DMS153 (cell line): Measurements from ENCODE around the gene CTAGE8.
"Not testable (repeated sequence)": the region's sequence is repeated elsewhere in the genome, so short reads cannot be mapped to it uniquely, and the experiment has no call there.

Source experiments
- DNase-seq: peaks from one replicate; lab custom pipeline; 2025; lab: John Stamatoyannopoulos, UW

CTAGE8 gene, protein sequence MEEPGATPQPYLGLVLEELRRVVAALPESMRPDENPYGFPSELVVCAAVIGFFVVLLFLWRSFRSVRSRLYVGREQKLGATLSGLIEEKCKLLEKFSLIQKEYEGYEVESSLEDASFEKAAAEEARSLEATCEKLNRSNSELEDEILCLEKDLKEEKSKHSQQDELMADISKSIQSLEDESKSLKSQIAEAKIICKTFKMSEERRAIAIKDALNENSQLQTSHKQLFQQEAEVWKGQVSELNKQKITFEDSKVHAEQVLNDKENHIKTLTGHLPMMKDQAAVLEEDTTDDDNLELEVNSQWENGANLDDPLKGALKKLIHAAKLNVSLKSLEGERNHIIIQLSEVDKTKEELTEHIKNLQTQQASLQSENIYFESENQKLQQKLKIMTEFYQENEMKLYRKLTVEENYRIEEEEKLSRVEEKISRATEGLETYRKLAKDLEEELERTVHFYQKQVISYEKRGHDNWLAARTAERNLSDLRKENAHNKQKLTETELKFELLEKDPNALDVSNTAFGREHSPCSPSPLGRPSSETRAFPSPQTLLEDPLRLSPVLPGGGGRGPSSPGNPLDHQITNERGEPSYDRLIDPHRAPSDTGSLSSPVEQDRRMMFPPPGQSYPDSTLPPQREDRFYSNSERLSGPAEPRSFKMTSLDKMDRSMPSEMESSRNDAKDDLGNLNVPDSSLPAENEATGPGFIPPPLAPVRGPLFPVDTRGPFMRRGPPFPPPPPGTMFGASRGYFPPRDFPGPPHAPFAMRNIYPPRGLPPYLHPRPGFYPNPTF

DNA sequence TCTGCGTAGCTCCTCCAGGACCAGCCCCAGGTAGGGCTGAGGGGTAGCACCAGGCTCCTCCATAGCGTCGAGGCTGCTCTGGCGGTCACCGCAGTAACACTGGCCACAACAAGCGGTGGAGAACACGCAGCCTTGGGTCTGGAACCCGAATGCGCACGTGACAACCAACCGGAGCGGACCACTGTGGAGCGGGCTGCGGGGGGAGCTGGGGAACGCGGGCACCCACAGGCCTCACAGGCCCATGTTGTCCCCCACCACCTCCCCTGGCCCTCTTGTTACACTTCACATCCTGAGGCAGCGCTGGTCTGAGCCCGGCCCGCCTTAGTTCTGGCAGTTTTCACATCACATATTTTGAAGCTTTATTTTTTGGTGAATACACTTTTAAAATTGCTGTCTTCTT is at the start of gene CTAGE8:
Gene CTAGE8, minus strand, starts transcription at position 101 of the 400 bp plus-strand sequence. Its CDS starts 38 bp downstream, at position 63.
- not testable (repeated sequence) for DNase-seq

DNA sequence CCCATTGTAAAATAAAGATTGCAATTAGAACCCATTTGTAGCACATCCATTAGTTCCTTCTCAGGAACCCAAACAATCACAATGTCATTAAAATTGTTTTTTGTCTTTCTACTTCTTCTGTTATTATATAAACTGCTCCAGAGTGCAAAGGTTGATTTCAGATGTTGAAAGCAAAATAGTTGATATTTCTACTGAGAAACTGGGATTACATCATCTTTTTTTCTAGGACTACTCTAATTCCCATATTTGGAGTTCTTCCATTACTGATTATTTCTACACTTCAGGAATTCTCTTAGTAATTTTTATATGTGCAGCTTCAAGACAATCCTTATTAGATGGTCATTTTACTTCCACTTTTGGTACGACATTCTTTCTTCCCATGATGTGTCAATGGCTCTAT is 48.4 kb upstream of the CTAGE8 start:
- DNase-seq, result not testable (repeated sequence)

DNA sequence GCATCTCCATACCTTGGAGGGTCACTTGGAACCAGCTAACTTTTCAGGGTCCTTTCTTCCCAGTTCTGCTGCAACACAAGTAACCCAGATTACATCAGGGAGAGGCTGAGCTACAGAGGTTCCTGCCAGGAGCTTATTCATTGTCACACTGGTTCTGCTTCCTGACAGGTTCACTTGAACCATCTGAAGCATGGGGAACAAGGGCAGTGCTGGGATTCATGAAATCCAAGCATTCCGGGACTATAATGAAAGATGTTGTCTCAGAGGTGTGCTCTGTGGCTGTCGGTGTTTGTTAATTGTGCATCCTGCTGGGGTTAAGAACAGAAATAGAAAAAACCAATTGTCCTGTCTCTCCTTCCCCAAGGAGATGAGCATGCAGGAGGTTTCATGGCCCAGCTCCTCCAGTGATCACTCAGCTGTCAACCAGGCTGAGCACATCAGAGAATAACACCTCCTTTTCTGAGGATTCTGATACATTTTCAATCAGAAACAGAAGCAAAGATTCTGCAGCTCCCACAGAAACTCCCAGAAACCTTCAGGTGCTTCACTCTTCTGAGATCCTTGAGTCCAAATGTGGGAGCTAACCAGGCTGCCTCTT is 42.9 kb upstream of the CTAGE8 start, which contains the start of gene OR2A1:
Gene OR2A1, plus strand, starts transcription at position 548 of the 598 bp plus-strand sequence. CDS start 5,706 bp downstream, outside the sequence.
- not testable (repeated sequence) for DNase-seq

DNA sequence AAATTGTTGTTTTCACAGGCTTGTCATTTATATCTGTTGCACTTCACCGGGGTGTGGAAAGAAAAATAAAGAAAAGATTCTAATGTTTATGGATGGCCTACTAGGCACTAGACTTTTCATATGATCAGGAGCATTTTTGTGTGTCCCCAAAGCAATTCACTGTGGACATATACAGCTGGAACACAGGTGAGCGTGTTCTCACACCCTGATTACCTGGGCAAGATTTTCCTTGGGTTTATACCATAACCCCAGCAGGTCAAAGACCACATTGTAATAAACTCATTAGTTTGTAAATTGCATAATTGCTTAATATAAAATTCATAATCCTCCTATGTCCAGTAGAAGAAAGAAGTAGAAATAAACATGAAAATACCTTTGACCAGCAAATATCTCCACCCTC is 42.1 kb upstream of the CTAGE8 start:
- not testable (repeated sequence) for DNase-seq

GRCh38 chr7:144309702-144310101 is 40.6 kb upstream of the CTAGE8 start:
- not testable (repeated sequence) for DNase-seq

DNA sequence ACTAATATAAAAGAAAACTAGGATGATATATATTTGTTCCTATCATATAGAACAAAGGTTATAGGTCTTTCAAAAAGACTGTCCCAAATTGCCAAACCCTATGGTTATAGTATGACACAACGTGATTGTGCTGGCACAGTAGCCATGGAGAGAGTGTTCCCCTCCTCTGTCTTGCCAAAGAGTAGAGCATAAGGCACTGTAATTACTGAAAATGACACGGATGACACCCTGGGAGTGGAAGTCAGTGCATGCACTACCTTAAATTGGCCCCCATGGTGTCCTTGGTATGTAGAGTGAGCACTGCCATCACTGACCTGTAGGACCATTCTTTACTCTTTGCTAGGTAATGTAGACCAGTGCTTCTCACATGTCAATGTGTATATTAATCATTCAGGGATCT is 36.1 kb upstream of the CTAGE8 start:
- DNase-seq, result not testable (repeated sequence)

GRCh38 chr7:144303607-144304006 is 34.5 kb upstream of the CTAGE8 start:
- not testable (repeated sequence) for DNase-seq

GRCh38 chr7:144302578-144303303 is 33.7 kb upstream of the CTAGE8 start:
- not testable (repeated sequence) for DNase-seq

DNA sequence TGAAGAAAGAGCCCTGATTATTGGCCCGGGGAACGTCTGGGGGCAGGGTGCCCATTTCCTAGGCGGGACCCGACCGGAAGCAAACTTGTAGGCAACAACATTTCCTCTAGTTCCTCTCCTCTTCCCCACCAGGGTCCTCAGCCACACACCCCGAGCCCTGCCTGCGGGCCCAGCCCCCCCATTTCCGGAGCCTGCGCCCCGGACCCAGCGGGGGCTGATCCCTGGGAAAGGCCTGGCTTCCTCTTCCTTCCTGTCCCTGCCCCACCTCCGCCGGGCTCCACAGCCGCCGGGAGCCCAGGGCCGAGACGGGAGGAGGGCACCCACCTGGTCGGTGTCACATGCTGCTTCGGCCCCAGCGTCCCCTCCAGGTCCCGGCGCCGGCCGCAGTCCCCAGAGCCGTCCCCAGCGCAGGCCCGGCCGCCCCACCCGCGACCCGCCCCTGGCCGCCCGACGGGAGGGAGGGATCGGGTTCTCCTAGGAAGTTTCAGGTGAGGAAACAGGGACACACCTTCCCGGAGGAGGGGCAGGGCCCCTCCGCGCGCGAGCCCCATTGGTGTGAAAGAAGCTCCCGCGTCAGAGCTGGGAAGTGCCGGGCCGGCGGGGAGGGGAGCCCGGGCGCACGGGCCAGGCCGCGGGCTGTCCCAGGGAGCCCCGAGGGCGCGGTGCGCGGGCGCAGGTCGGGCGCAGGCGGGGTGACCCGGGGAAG is 24.9 kb upstream of the CTAGE8 start:
- DNase-seq, result not testable (repeated sequence)

DNA sequence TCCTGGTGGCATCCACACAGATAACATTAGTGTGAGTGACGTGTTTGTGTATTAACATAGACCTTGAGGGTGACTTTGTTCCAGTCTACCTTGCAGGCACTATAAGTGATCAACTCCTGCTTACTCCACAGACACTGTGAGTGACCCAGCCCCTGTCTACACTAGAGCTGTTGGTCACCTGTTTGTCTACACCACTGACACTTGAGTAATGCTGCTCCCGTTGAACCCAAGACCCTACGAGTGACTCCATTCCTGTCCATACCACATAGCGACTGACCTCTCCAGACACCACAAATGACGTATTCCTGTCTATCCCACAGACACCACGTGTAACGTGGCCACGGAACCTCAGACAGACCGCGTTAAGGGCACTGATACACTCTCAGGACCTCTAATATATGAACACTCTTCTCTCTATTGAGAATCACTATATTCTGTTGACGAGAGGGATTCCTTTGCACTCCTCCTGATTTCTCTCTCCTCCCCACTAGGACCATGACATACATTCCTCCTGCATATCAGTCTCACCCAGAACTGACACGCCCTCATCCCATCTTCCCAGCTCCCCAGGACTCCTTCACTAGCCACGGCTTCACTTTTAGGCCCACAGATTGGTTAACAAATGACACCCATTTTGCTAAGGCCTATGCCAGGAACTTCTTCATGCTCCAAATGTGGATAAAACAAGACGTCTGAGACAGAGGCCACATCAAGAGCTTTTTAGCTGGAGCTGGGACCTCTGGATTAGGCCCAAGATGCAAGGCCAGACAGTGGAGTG is 23.5 kb upstream of the CTAGE8 start:
- DNase-seq, result not testable (repeated sequence)

DNA sequence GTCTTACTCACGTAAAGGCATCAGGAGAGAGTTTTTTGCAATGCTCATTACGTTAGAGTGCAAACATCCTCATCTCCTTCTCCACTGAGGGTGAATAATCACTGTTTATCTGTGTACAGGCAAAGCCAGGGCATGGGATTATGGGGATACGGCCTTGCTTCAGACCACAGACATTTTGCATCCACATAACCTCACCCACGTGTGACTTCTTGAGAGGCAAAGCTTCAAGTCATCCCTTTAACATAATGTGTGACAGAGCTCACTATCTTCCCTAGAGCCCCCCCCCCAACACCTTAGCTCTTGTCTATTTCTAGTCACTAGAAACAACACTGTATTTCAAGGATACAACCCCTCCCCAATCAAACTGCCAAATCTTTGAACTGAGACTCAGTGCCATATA is 22.5 kb upstream of the CTAGE8 start:
- DNase-seq, result not testable (repeated sequence)

DNA sequence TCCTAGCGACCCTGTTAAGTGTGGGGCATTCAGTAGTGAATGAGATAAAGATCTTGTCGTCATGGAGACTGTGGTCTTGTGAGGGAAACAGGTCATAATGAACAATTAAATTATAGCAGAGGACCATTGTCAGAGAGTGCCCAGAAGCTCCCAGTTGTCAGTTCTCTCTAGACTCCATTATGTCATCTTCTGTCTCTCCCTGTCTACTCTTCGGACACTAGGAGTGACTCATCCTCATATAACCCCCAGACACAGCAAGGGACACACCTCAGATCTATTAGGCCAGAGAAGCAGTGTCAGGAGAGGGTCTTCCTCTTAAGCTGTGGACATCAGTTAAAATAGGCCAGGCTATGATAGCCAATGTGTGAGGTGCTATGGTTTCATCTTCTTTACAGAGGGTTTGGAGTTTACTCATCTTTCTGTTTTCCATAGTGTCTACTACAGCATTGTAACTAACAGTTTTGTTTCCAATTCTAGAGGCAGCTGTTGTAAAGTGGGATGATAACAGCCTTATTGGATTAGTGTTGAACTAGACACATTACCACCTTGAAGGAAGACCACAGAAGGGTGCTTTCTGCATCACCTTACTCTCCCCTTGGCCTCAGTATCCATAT is 18.2 kb upstream of the CTAGE8 start:
- DNase-seq, result not testable (repeated sequence)

- not testable (repeated sequence) for DNase-seq
Measured at GRCh38 chr7:144283716-144284115, 14.6 kb upstream of the CTAGE8 start.

GRCh38 chr7:144282490-144282889 is 13.4 kb upstream of the CTAGE8 start:
- not testable (repeated sequence) for DNase-seq

DNA sequence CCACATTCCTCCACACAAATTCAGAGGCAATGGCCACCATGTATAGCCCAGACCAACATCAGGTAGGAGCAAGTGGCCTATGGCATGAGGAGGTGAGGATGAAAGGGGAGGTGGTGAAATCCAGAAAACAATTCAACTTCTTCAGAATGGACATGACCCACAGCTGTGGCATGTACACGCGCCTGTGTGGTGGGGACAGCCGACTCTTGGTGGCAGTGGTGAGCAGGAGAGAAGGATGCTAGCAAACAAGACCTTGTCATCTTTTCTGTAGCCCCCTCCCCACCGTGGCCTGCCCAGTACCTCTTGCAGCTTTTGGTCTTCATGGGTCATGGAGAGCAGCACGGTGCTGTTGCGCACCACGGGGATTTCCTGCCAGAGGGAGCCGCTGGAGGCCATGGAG is 12.9 kb upstream of the CTAGE8 start:
- DNase-seq, result not testable (repeated sequence)

DNA sequence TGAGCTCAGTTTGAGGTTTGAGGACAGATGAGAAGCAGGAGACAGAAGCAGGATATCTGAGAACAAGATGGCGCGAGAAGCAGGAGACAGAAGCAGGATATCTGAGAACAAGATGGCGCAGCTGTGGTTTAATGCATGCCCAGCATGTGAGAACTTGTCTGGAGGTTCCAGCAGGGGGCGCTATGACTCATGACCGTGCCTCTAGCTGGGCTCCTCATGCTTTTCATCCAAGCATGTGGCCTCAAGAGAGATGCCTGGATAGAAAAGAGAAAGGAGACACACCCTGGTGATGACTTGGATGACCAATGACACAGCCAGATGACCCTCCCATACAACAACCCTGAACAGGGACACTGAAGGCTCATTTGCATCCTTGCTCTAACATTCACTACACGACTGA is 10.9 kb upstream of the CTAGE8 start:
- not testable (repeated sequence) for DNase-seq

DNA sequence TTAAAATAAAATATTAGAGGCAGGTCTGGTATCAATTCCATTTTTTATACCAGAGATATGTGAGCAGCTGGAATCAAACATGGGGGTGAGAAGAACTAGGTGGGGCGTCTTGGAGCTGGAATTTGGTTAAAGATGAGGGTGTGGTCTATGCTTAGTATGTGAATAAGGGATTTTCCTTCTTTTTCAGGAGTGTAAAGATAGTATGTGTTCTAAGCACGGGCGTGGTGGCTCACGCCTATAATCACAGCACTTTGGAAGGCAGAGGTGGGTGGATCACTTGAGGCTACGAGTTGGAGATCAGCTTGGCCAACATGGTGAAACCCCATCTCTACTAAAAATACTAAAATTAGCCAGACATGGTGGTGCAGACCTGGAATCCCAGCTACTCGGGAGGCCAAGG is 6.2 kb upstream of the CTAGE8 start:
- DNase-seq, result not testable (repeated sequence)

DNA sequence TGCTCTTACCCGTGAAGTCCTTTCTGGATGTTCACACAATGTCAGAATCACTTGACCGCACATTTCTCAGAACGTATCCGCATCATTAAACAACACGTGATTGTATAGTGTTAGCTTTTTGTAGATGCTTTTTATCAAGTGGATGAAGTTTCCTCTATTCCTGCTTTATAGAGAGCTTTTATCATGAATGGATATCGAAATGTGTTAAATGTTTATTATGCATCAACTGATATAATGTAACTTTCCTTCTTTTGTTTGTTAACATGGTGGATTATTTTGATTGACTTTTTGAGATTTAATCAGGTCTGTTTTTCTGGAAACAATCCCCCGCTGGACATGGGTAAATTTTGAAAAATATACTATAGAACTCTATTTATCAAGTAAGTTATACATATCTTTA is 4.4 kb downstream of the CTAGE8 start, which contains the start of gene OR2A7:
Gene OR2A7, minus strand, starts transcription at position 101 of the 400 bp plus-strand sequence. CDS start 5,164 bp downstream, outside the sequence.
- DNase-seq, result not testable (repeated sequence)

DNA sequence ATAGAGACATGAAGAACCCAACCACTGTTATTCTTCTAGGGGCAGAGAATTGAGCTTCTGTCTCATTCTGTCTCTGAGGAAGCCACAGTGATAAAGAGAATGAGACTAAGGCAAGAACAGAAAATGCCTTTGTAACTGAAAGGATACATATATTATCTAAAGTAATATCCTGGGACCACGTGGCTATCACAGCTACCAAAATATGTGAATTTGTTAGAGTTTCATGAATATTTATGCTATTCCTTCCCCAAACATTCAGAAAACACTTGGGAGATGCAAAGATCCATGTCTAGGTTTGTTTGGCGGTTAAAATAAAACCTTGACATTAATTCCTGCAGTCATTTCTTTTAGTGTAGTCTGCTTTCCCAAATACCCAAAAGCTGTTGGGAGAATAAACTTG is 7.0 kb downstream of the CTAGE8 start:
- not testable (repeated sequence) for DNase-seq

GRCh38 chr7:144259067-144259466 is 10.0 kb downstream of the CTAGE8 start:
- not testable (repeated sequence) for DNase-seq
